GM23248 (cell line): ENCODE data around the gene TXNDC8.

ENCODE experiments used
- EZH2 ChIP-seq: fragments of 200-600 bp; sonication (generic); IDR thresholded peaks from 2 replicates; pipeline ENCODE4 v1.6.1; 2018; ENCODE audit warnings: antibody characterized with exemption, mild to moderate bottlenecking; ENCODE audit not compliant: insufficient read depth, poor library complexity, severe bottlenecking
- EZH2phosphoT487 ChIP-seq: fragments of 200-600 bp; sonication (generic); IDR thresholded peaks from 2 replicates; pipeline ENCODE4 v1.6.1; 2018; ENCODE audit warnings: antibody characterized with exemption, moderate library complexity, mild to moderate bottlenecking, low read depth; ENCODE audit not compliant: insufficient read depth

GRCh38 chr9:110316261-110317075, 21.2 kb downstream of the TXNDC8 start:
- TF ChIP-seq EZH2, result no peak
- TF ChIP-seq EZH2phosphoT487, result no peak
